Loucy (cell line): Measurements from ENCODE around the gene FZR1.

Source experiments
- CTCF ChIP-seq: fragments of 200-600 bp; sonication (generic); conservative IDR thresholded peaks from 2 replicates; pipeline ENCODE4 v1.5.1; 2014; ENCODE audit warnings: mild to moderate bottlenecking, antibody characterized with exemption, low read length
- EZH2phosphoT487 ChIP-seq: fragments of 200-600 bp; IDR thresholded peaks from 2 replicates; pipeline ENCODE4 v1.6.1; 2018; ENCODE audit warnings: antibody characterized with exemption, mild to moderate bottlenecking, moderate library complexity, borderline replicate concordance

GRCh38 chr19:3576696-3577443 lies 70.8 kb downstream of the FZR1 start:
- TF ChIP-seq CTCF (no peak), EZH2phosphoT487 (no peak)
